HepG2 (cell line): ENCODE data around the gene RUNX3. TPM values are rescaled to one million over a fixed set of nuclear protein-coding genes. Genes with fewer than 3 reads are reported as not detected.

Experiments used
- ATAC-seq: fragments of 200-7000 bp; cut with Tn5 transposase; 3 replicates; pipeline ENCODE4 v1.9.1; 2020; ENCODE audit warnings: mild to moderate bottlenecking, moderate library complexity
- BruUV-seq: library from RNA; stranded (reverse); fragments of 400-500 nt; replicated peaks from 2 replicates; lab custom pipeline; 2021; lab: Mats Ljungman, UMichigan
- CTCF ChIA-PET: fragments of 300-600 bp; formaldehyde crosslinking; extraction: SDS; loops from one replicate; lab custom pipeline; 2021; ENCODE audit warnings: low total read pairs, inconsistent platforms, low intra/inter-chr PET ratio; lab: Yijun Ruan, JAX
- POLR2A ChIA-PET: fragments of 350-600 bp; sonication (Branson Sonifier 250); formaldehyde crosslinking; loops from one replicate; lab custom pipeline; 2020; ENCODE audit warnings: antibody characterized with exemption, inconsistent platforms; lab: Yijun Ruan, JAX
- DNase-seq: peaks from one replicate; pipeline ENCODE4 v3.0.0-alpha.2; 2015; ENCODE audit warnings: low spot score
- FAIRE-seq: peaks from 3 replicates; lab custom pipeline; 2011; peaks lifted over from hg19 to GRCh38; lab: Jason Lieb, UNC
- H2AFZ ChIP-seq: one replicate; pipeline ENCODE4 v1.6.1; 2011; ENCODE audit warnings: low read length, inconsistent platforms
- H3K27ac ChIP-seq: fragments of 300-600 bp; 3 replicates; pipeline ENCODE4 v1.8.0; 2011; ENCODE audit warnings: mixed run types, mild to moderate bottlenecking, mixed read lengths, low read length, inconsistent platforms; ENCODE audit not compliant: insufficient read depth; ENCODE audit errors: extremely low read length
- H3K27me3 ChIP-seq, 2 experiments: fragments of 200-600 bp in 1 of 2; 2 replicates in 1 of 2; 3 replicates in 1 of 2; pipeline versions ENCODE4 v1.6.0 to v1.8.0; 2011; ENCODE audit warnings: low read length in 2 of 2, mild to moderate bottlenecking in 2 of 2, moderate library complexity in 2 of 2, inconsistent platforms in 1 of 2; ENCODE audit not compliant: insufficient read depth in 2 of 2, control insufficient read depth in 1 of 2
- H3K36me3 ChIP-seq, 2 experiments: fragments of 200-600 bp in 1 of 2; replicated peaks in 1 of 2; 2 replicates in 1 of 2; 3 replicates in 1 of 2; pipeline versions ENCODE4 v1.5.1 to v1.8.0; 2011; ENCODE audit warnings: low read length in 2 of 2, inconsistent platforms in 1 of 2; ENCODE audit not compliant: insufficient read depth in 2 of 2, control insufficient read depth in 1 of 2
- H3K4me1 ChIP-seq: 2 replicates; pipeline ENCODE4 v1.5.1; 2012; ENCODE audit warnings: low read length, inconsistent platforms; ENCODE audit not compliant: insufficient read depth
- H3K4me2 ChIP-seq: 2 replicates; pipeline ENCODE4 v1.6.0; 2011; ENCODE audit warnings: low read depth, low read length, inconsistent platforms
- H3K4me3 ChIP-seq, 3 experiments: fragments of 200-600 bp in 1 of 3; sonication (generic), shearing (Covaris generic) in 1 of 3; replicated peaks in 1 of 3; 2 replicates each; pipeline ENCODE4 v1.5.1; 2011 to 2016; ENCODE audit warnings: low read length in 3 of 3, inconsistent platforms in 2 of 3, low read depth in 2 of 3, mild to moderate bottlenecking in 2 of 3, control low read depth in 1 of 3, mixed read lengths in 1 of 3; ENCODE audit not compliant: insufficient read depth in 1 of 3
- H3K79me2 ChIP-seq: one replicate; pipeline ENCODE4 v1.6.1; 2011; ENCODE audit warnings: low read length, inconsistent platforms; ENCODE audit not compliant: insufficient read depth
- H3K9ac ChIP-seq: 2 replicates; pipeline ENCODE4 v1.6.0; 2011; ENCODE audit warnings: mild to moderate bottlenecking, low read depth, low read length, inconsistent platforms; ENCODE audit not compliant: insufficient read depth
- H3K9me3 ChIP-seq: 2 replicates; pipeline ENCODE4 v1.5.1; 2012; ENCODE audit warnings: mild to moderate bottlenecking, low read length
- H4K20me1 ChIP-seq: 2 replicates; pipeline ENCODE4 v1.6.0; 2011; ENCODE audit warnings: inconsistent platforms, mild to moderate bottlenecking, low read length, moderate library complexity; ENCODE audit not compliant: insufficient read depth
- EP300 ChIP-seq, 3 experiments: sonication (generic) in 1 of 3; formaldehyde crosslinking in 1 of 3; IDR thresholded peaks; 2 replicates each; pipeline versions ENCODE4 v1.5.1 to v1.6.1; 2011 to 2020; ENCODE audit warnings: low read depth in 2 of 3, low read length in 2 of 3, borderline replicate concordance in 1 of 3, improper control_type of control experiment in 1 of 3, mild to moderate bottlenecking in 1 of 3, missing genetic modification reagents in 1 of 3, moderate library complexity in 1 of 3
- HIVEP1 ChIP-seq: sonication (generic); formaldehyde crosslinking; IDR thresholded peaks from 2 replicates; pipeline ENCODE4 v1.4.0; 2020; ENCODE audit warnings: mild to moderate bottlenecking, missing genetic modification reagents
- HOXA5 ChIP-seq: sonication (generic); formaldehyde crosslinking; IDR thresholded peaks from 2 replicates; pipeline ENCODE4 v1.4.0; 2020; ENCODE audit warnings: missing genetic modification reagents
- IRF2 ChIP-seq: IDR thresholded peaks from 2 replicates; pipeline ENCODE4 v1.6.1; 2018; ENCODE audit warnings: missing genetic modification reagents, missing compliant biosample characterization
- NCOA2 ChIP-seq: sonication (generic); formaldehyde crosslinking; IDR thresholded peaks from 2 replicates; pipeline ENCODE4 v1.8.0; 2022; ENCODE audit warnings: inconsistent platforms
- ZBTB49 ChIP-seq: sonication (generic); formaldehyde crosslinking; IDR thresholded peaks from 2 replicates; pipeline ENCODE4 v1.4.0; 2020; ENCODE audit warnings: missing genetic modification reagents, borderline replicate concordance
- ZFP36L2 ChIP-seq: sonication (generic); formaldehyde crosslinking; IDR thresholded peaks from 2 replicates; pipeline ENCODE4 v1.4.0; 2020; ENCODE audit warnings: missing genetic modification reagents
- ZNF260 ChIP-seq: sonication (generic); formaldehyde crosslinking; IDR thresholded peaks from 2 replicates; pipeline ENCODE4 v1.4.0; 2020; ENCODE audit warnings: missing genetic modification reagents, low read depth, mild to moderate bottlenecking, borderline replicate concordance
- ZNF329 ChIP-seq: sonication (generic); formaldehyde crosslinking; IDR thresholded peaks from 2 replicates; pipeline ENCODE4 v1.9.0; 2021; ENCODE audit warnings: low read depth, mild to moderate bottlenecking, missing genetic modification reagents
- ZNF510 ChIP-seq: sonication (generic); formaldehyde crosslinking; IDR thresholded peaks from 2 replicates; pipeline ENCODE4 v1.4.0; 2020; ENCODE audit warnings: low read depth, mild to moderate bottlenecking, missing genetic modification reagents
- ZNF530 ChIP-seq: sonication (generic); formaldehyde crosslinking; IDR thresholded peaks from 2 replicates; pipeline ENCODE4 v1.5.0; 2020; ENCODE audit warnings: low read depth, mild to moderate bottlenecking, missing genetic modification reagents
- ZNF556 ChIP-seq: sonication (generic); formaldehyde crosslinking; IDR thresholded peaks from 2 replicates; pipeline ENCODE4 v1.4.0; 2020; ENCODE audit warnings: mild to moderate bottlenecking, missing genetic modification reagents, borderline replicate concordance
- ZNF775 ChIP-seq: sonication (generic); formaldehyde crosslinking; IDR thresholded peaks from 2 replicates; pipeline ENCODE4 v1.4.0; 2020; ENCODE audit warnings: missing genetic modification reagents, mild to moderate bottlenecking, moderate library complexity, borderline replicate concordance
- ZSCAN9 ChIP-seq: IDR thresholded peaks from 2 replicates; pipeline ENCODE4 v1.6.1; 2016; ENCODE audit warnings: borderline replicate concordance
- WGBS: methylation state at CpG from one replicate; pipeline ENCODE4 v1.1.6; 2017; ENCODE audit warnings: low lambda C conversion rate; 5-methylcytosine and 5-hydroxymethylcytosine counted together
- in situ Hi-C: cut with HindIII; loops from 2 replicates; pipeline ENCODE4 v1.10.0; 2017; ENCODE audit warnings: low pct_unique_long_range_greater_than_20kb; ENCODE audit not compliant: extremely low pct_ligation_motif_present
- intact Hi-C: fragments of 100-400 bp; cut with micrococcal nuclease; formaldehyde crosslinking; loops from one replicate; pipeline ENCODE4 v1.10.0; 2022; ENCODE audit not compliant: unreplicated experiment
- polyA plus RNA-seq, 8 experiments: library from polyadenylated mRNA; depleted of rRNA in 3 of 8; stranded (reverse) in 7 of 8; unstranded in 1 of 8; fragments of >200 nt; fragmentation: Illumina TruSeq in 4 of 8; extraction: Trizol in 4 of 8; gene quantifications; 2 replicates each; pipeline versions ENCODE4 v1.2.1 to v1.2.3, GENCODE V29; 2011 to 2016; ENCODE audit warnings: low read depth in 4 of 8, missing spikeins in 1 of 8, mixed read lengths in 1 of 8; ENCODE audit not compliant: insufficient read depth in 1 of 8
- total RNA-seq, 5 experiments: library from RNA; depleted of rRNA; stranded (reverse); fragments of >200 nt; fragmentation: Illumina TruSeq; extraction: Trizol; gene quantifications; 2 replicates each; pipeline ENCODE4 v1.2.3, GENCODE V29; 2016; ENCODE audit warnings: low read depth in 1 of 5
- TF ChIP-seq, protein P1 (sequence below): IDR thresholded peaks from 2 replicates; pipeline ENCODE4 v1.6.1; 2016; ENCODE audit warnings: mild to moderate bottlenecking, missing biosample characterization, missing genetic modification reagents
- TF ChIP-seq, protein P2 (sequence below): sonication (generic); formaldehyde crosslinking; IDR thresholded peaks from 2 replicates; pipeline ENCODE4 v1.4.0; 2020; ENCODE audit warnings: mild to moderate bottlenecking, missing genetic modification reagents

RUNX3 gene
- total and polyA plus RNA-seq, 2 of the 13 experiments (the other 11 are each of a cell fraction or from before 2014, with no cell fraction given): 0.04 to 0.22 TPM

GRCh38 chr1:24925963-24926362, 4.1 kb downstream of the RUNX3 start:
- CTCF ChIA-PET: no interaction called here
- DNase-seq (no peak), ATAC-seq (no peak), FAIRE-seq (no peak)
- POLR2A ChIA-PET: no interaction called here
- in situ Hi-C loops (no loop called here), intact Hi-C loops (no loop called here)
- WGBS: 45% methylated on average over 10 of the region's 10 CpGs
- Histone ChIP-seq H3K27me3 (peaks cover 25 to 72% of the 10 kb centered on the region in 2 experiments), H3K79me2 (no peaks in the 10 kb centered on the region), H3K4me2 (no peak overlapping the region), H2AFZ (no peak overlapping the region), H3K36me3 (no peaks in the 10 kb centered on the region), H3K4me3 (no peak overlapping the region), H4K20me1 (no peaks in the 10 kb centered on the region), H3K9ac (no peak overlapping the region), H3K9me3 (no peaks in the 10 kb centered on the region), H3K4me1 (no peaks in the 10 kb centered on the region), H3K27ac (no peak overlapping the region)
- BruUV-seq: no TSS peak
- no peak for TF ChIP-seq ZNF510 (CRISPR knock-in tag)
- no peak for TF ChIP-seq EP300 (IDR thresholded peaks at IDR 0.05; ENCODE audit: low read depth in 2 of 2, low read length in 2 of 2)
- no peak for TF ChIP-seq EP300 (CRISPR knock-in tag; IDR thresholded peaks at IDR 0.05; ENCODE audit: borderline replicate concordance)
- no peak for TF ChIP-seq ZNF329
- TF ChIP-seq ZNF556 (CRISPR knock-in tag): no peak
- no peak for TF ChIP-seq ZNF530 (CRISPR knock-in tag)
- TF ChIP-seq ZFP36L2: no peak
- TF ChIP-seq IRF2 (CRISPR knock-in tag): no peak

- intact Hi-C loops: no loop called here
- H3K4me1 ChIP-seq: no peaks in the 10 kb centered on the region
- CTCF ChIA-PET: no interaction called here
- POLR2A ChIA-PET: no interaction called here
- 43% methylated on average over 10 of the region's 10 CpGs for WGBS
- in situ Hi-C loops: no loop called here
- no TSS peak for BruUV-seq
- H4K20me1 ChIP-seq: no peaks in the 10 kb centered on the region
- H3K36me3 ChIP-seq: no peaks in the 10 kb centered on the region
- ATAC-seq: no peak
- no peak overlapping the region for H3K4me3 ChIP-seq
- no peaks in the 10 kb centered on the region for H3K9me3 ChIP-seq
- no peak overlapping the region for H3K9ac ChIP-seq
- peaks cover 25 to 72% of the 10 kb centered on the region in 2 experiments for H3K27me3 ChIP-seq
- H3K27ac ChIP-seq: no peak overlapping the region
- H3K4me2 ChIP-seq: no peak overlapping the region
- no peak for FAIRE-seq
- no peaks in the 10 kb centered on the region for H3K79me2 ChIP-seq
- no peak for DNase-seq
- H2AFZ ChIP-seq: no peak overlapping the region
- TF ChIP-seq, protein P1, sequence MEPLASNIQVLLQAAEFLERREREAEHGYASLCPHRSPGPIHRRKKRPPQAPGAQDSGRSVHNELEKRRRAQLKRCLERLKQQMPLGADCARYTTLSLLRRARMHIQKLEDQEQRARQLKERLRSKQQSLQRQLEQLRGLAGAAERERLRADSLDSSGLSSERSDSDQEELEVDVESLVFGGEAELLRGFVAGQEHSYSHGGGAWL: no peak
- TF ChIP-seq HOXA5 (CRISPR knock-in tag) (no peak), HIVEP1 (CRISPR knock-in tag) (no peak), NCOA2 (CRISPR knock-in tag) (no peak), ZNF260 (CRISPR knock-in tag) (no peak), ZBTB49 (CRISPR knock-in tag) (no peak), ZSCAN9 (CRISPR knock-in tag) (no peak), ZNF775 (no peak)
- TF ChIP-seq, protein P2, sequence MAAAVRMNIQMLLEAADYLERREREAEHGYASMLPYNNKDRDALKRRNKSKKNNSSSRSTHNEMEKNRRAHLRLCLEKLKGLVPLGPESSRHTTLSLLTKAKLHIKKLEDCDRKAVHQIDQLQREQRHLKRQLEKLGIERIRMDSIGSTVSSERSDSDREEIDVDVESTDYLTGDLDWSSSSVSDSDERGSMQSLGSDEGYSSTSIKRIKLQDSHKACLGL (CRISPR knock-in tag): no peak
Observed at GRCh38 chr1:24925082-24925779, 4.8 kb downstream of the RUNX3 start.
